ENCODE measurements around the gene POMGNT1. TPM values are rescaled to one million over a fixed set of nuclear protein-coding genes. Genes with fewer than 3 reads are reported as not detected.

Gene POMGNT1
- total and polyA plus RNA-seq, 2 of the 13 experiments (the other 11 are each of a cell fraction or from before 2014, with no cell fraction given): 33.9 to 46.8 TPM

DNA sequence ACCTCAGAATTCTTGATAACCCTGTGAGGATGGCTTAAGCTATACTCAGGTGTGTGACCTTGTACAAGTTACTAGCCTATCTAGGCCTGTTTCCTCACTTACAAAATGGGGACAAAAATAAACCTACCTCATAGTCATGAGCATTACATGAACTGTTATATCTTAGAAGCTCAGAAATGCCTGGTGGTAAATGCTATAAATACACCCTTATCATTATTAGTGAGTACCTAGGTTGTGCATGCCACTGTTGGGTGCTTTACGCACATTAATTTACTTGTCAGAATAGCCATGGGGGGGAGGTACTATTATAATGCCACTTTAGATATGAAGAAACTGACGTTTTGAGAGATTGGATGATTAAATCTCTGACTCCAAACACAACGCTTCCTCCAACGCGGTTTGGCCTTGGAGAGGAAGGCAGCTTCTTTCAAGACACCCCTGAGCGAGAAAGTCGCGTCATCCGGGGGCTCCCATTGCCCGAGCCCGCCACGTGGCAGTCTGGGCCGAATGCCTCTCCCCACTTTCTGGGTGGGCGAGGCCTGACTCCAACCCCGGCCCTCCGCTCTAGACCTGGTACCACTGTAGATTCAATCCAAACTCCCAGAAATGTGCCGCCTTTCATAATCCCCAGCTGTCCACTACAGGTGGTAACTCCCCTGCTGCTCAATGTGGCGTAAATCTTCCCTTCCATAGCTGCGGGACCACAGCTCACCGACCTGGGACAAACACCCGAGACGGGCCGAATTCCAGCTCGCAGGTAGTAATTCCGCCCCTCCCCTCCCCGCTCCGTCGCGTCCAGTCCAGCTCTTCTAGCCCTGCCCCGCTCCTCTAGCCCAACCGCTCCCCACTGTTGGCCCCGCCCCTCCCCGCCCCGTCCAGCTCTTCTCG is 48.6 kb upstream of the POMGNT1 start:
- intact Hi-C loops (cut with micrococcal nuclease; ENCODE audit: unreplicated experiment): loop anchor here (5.0 kb wide), 1 partner anchor 56 kb away; the partner anchor contains the start of genes LRRC41 and UQCRH
- TF ChIP-seq ZNF33A (CRISPR knock-in tag; IDR thresholded peaks at IDR 0.05; ENCODE audit: borderline replicate concordance) (no peak), MEF2D (CRISPR knock-in tag; IDR thresholded peaks at IDR 0.05) (no peak), MTF2 (CRISPR knock-in tag; IDR thresholded peaks at IDR 0.05; ENCODE audit: borderline replicate concordance) (no peak), ZFP91 (CRISPR knock-in tag; IDR thresholded peaks at IDR 0.05; ENCODE audit: borderline replicate concordance) (peak; percentile 60; the same call in 1 of the 2 replicates), ZNF891 (CRISPR knock-in tag; IDR thresholded peaks at IDR 0.05) (no peak), CBX2 (IDR thresholded peaks at IDR 0.05; ENCODE audit: low read depth, low read length) (no peak), CBX2 (CRISPR knock-in tag; IDR thresholded peaks at IDR 0.05; ENCODE audit: low read depth) (no peak), KDM4B (CRISPR knock-in tag; IDR thresholded peaks at IDR 0.05) (no peak), SSRP1 (CRISPR knock-in tag; IDR thresholded peaks at IDR 0.05) (no peak), ZNF780A (CRISPR knock-in tag; IDR thresholded peaks at IDR 0.05) (no peak), KDM1A (CRISPR knock-in tag; IDR thresholded peaks at IDR 0.05) (no peak)
- TF ChIP-seq, protein P1, sequence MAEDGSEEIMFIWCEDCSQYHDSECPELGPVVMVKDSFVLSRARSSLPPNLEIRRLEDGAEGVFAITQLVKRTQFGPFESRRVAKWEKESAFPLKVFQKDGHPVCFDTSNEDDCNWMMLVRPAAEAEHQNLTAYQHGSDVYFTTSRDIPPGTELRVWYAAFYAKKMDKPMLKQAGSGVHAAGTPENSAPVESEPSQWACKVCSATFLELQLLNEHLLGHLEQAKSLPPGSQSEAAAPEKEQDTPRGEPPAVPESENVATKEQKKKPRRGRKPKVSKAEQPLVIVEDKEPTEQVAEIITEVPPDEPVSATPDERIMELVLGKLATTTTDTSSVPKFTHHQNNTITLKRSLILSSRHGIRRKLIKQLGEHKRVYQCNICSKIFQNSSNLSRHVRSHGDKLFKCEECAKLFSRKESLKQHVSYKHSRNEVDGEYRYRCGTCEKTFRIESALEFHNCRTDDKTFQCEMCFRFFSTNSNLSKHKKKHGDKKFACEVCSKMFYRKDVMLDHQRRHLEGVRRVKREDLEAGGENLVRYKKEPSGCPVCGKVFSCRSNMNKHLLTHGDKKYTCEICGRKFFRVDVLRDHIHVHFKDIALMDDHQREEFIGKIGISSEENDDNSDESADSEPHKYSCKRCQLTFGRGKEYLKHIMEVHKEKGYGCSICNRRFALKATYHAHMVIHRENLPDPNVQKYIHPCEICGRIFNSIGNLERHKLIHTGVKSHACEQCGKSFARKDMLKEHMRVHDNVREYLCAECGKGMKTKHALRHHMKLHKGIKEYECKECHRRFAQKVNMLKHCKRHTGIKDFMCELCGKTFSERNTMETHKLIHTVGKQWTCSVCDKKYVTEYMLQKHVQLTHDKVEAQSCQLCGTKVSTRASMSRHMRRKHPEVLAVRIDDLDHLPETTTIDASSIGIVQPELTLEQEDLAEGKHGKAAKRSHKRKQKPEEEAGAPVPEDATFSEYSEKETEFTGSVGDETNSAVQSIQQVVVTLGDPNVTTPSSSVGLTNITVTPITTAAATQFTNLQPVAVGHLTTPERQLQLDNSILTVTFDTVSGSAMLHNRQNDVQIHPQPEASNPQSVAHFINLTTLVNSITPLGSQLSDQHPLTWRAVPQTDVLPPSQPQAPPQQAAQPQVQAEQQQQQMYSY (CRISPR knock-in tag; IDR thresholded peaks at IDR 0.05): peak; percentile 96
- TF ChIP-seq, protein P2, sequence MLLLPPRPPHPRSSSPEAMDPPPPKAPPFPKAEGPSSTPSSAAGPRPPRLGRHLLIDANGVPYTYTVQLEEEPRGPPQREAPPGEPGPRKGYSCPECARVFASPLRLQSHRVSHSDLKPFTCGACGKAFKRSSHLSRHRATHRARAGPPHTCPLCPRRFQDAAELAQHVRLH (CRISPR knock-in tag; IDR thresholded peaks at IDR 0.05; ENCODE audit: borderline replicate concordance, low read depth): 0 out of 2 replicates have a peak, but pooled peaks have one; percentile 6
- TF ChIP-seq, protein P3, sequence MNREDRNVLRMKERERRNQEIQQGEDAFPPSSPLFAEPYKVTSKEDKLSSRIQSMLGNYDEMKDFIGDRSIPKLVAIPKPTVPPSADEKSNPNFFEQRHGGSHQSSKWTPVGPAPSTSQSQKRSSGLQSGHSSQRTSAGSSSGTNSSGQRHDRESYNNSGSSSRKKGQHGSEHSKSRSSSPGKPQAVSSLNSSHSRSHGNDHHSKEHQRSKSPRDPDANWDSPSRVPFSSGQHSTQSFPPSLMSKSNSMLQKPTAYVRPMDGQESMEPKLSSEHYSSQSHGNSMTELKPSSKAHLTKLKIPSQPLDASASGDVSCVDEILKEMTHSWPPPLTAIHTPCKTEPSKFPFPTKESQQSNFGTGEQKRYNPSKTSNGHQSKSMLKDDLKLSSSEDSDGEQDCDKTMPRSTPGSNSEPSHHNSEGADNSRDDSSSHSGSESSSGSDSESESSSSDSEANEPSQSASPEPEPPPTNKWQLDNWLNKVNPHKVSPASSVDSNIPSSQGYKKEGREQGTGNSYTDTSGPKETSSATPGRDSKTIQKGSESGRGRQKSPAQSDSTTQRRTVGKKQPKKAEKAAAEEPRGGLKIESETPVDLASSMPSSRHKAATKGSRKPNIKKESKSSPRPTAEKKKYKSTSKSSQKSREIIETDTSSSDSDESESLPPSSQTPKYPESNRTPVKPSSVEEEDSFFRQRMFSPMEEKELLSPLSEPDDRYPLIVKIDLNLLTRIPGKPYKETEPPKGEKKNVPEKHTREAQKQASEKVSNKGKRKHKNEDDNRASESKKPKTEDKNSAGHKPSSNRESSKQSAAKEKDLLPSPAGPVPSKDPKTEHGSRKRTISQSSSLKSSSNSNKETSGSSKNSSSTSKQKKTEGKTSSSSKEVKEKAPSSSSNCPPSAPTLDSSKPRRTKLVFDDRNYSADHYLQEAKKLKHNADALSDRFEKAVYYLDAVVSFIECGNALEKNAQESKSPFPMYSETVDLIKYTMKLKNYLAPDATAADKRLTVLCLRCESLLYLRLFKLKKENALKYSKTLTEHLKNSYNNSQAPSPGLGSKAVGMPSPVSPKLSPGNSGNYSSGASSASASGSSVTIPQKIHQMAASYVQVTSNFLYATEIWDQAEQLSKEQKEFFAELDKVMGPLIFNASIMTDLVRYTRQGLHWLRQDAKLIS (CRISPR knock-in tag; IDR thresholded peaks at IDR 0.05): no peak

More for the DNA sequence above, 48.6 kb upstream of the POMGNT1 start:
- Histone ChIP-seq H4K20me1 (ENCODE audit: insufficient read depth, low read length) (no peaks in the 10 kb centered on the region), H3K27me3 (ENCODE audit: control insufficient read depth in 1 of 2, insufficient read depth in 2 of 2, low read length in 2 of 2) (no peaks in the 10 kb centered on the region; a peak in 1 of 5 replicates), H3K4me1 (ENCODE audit: insufficient read depth, low read length) (peaks cover 68% of the 10 kb centered on the region), H3K9ac (ENCODE audit: insufficient read depth, low read depth, low read length) (peak overlapping the region; percentile 90), H3K4me3 (replicated peaks in 1 of 3; ENCODE audit: insufficient read depth in 1 of 3, low read depth in 2 of 3, low read length in 3 of 3) (peak overlapping the region; percentile 85 to 88 (median 85)), H3K36me3 (replicated peaks in 1 of 2; ENCODE audit: control insufficient read depth in 1 of 2, insufficient read depth in 2 of 2, low read length in 2 of 2) (peaks cover 6 to 19% of the 10 kb centered on the region in 2 experiments), H3K9me3 (ENCODE audit: low read length) (no peaks in the 10 kb centered on the region), H3K4me2 (ENCODE audit: low read depth, low read length) (peak overlapping the region; percentile 90), H2AFZ (ENCODE audit: low read length) (peak overlapping the region; percentile 97), H3K27ac (ENCODE audit: extremely low read length, insufficient read depth, low read length) (peak overlapping the region; percentile 91), H3K79me2 (ENCODE audit: insufficient read depth, low read length) (peaks cover 26% of the 10 kb centered on the region)
- ChIA-PET POLR2A (interaction anchor here (0.6 to 1.9 kb wide), 13 partner anchors 16 to 725 kb away, joined by 3 to 21 read pairs (median 4); partner anchors contain the start of genes LRRC41, PIK3R3, POMGNT1 and PRDX1), CTCF (ENCODE audit: low intra/inter-chr PET ratio, low total read pairs) (no interaction called here)
- FAIRE-seq (peak; percentile 40), DNase-seq (ENCODE audit: low spot score) (no peak), ATAC-seq (peak; percentile 82)
- 4% methylated on average over 32 of the region's 35 CpGs for WGBS (ENCODE audit: low lambda C conversion rate)
- in situ Hi-C loops (cut with HindIII; ENCODE audit: extremely low pct_ligation_motif_present, low pct_unique_long_range_greater_than_20kb): no loop called here
- TSS peak; percentile 99 for BruUV-seq (replicated peaks)

Measured in HepG2 (cell line).